ENCODE measurements around the gene TMEM100. TPM values are rescaled to one million over a fixed set of nuclear protein-coding genes. Genes with fewer than 3 reads are reported as not detected.

Gene TMEM100
- 10 to 100 TPM in 1 of 4 donors, 1 to 10 TPM in 3; 2.5 to 12.9 (median 6.4) TPM for total RNA-seq

DNA sequence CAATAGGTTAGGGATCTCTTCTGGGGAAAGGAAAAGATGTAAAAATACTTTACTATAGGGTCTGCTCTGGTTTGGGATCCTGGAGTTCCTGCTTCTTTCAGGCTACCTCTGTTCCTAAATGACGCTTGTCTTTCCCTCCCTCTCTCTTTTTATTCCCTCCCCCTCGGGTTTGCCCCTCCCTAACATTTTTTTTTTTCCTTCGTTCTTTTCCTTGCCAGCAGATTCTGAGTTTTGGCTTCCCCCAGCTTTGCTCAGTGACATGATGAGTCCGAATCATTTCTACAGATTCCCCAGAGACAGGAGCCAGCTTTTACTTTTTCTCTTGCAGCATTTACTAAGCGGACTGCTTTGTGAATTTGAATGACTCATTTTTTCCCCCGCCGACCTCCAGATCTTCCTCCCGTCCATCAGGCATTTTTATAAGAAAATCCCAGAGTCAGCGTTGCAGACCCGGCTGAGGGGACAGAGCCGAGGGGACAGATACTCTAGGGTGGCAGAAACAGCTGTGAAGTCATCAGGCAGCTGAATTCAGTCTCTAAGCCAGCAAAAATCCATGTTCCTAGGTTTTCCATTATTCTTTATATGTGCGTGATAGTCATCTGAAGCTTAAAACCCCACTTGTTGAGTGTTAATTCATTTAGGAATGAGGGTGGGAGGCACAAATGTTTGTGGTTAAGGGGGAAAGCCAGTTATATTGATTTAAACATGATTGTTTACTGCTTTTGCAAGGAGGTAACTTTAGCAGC is at the start of gene TMEM100:
Gene TMEM100, minus strand, starts transcription at position 123 of the 746 bp plus-strand sequence. CDS start 1,794 bp downstream, outside the sequence.
- no peak for DNase-seq
- no peaks in the 10 kb centered on the region for H3K36me3 ChIP-seq
- no peaks in the 10 kb centered on the region for H3K9me3 ChIP-seq
- WGBS, 2 donors: 41 to 49% methylated on average over 12 of the region's 12 CpGs
- peaks cover 0 to 18% of the 10 kb centered on the region in 2 donors for H3K4me1 ChIP-seq
- intact Hi-C loops (cut with DNase I): loop anchor here (10.0 kb wide), 1 partner anchor 52 kb away; no protein-coding TSS in a partner anchor
- peak within 1 kb of the TSS; percentile 27 to 58 (median 40) for H3K27ac ChIP-seq
- H3K4me3 ChIP-seq (replicated peaks in 1 of 3): no peak within 1 kb of the TSS
- TF ChIP-seq, protein P1, sequence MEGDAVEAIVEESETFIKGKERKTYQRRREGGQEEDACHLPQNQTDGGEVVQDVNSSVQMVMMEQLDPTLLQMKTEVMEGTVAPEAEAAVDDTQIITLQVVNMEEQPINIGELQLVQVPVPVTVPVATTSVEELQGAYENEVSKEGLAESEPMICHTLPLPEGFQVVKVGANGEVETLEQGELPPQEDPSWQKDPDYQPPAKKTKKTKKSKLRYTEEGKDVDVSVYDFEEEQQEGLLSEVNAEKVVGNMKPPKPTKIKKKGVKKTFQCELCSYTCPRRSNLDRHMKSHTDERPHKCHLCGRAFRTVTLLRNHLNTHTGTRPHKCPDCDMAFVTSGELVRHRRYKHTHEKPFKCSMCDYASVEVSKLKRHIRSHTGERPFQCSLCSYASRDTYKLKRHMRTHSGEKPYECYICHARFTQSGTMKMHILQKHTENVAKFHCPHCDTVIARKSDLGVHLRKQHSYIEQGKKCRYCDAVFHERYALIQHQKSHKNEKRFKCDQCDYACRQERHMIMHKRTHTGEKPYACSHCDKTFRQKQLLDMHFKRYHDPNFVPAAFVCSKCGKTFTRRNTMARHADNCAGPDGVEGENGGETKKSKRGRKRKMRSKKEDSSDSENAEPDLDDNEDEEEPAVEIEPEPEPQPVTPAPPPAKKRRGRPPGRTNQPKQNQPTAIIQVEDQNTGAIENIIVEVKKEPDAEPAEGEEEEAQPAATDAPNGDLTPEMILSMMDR (IDR thresholded peaks at IDR 0.05): no peak
- peak in 1 of 2 donors; percentile 7 for TF ChIP-seq POLR2A (IDR thresholded peaks at IDR 0.05)
- H3K27me3 ChIP-seq: no peaks in the 10 kb centered on the region

DNA sequence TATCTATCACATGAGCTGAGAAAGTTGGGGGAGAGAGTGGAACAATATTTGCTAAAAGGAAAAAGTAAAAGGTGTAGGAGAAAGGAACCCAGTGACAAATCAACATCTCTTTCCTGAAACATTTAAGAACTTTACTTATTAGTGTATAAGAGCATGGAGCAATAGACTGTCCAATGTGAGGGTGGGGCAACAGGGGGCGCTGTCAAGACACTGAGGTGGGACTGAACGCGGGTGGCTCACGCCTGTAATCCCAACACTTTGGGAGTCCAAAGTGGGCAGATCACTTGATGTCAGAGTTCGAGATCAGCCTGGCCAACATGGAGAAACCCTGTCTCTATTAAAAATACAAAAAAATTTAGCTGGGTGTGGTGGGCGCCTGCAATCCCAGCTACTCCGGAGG is 49.4 kb upstream of the TMEM100 start:
- WGBS, 2 donors: 96 to 97% methylated on average over 7 of the region's 7 CpGs
- intact Hi-C loops (cut with DNase I): loop anchor here (10.0 kb wide), 1 partner anchor 47 kb away; the partner anchor contains the start of gene TMEM100
- H3K9me3 ChIP-seq: no peaks in the 10 kb centered on the region
- H3K36me3 ChIP-seq: peaks cover 17% of the 10 kb centered on the region in 2 donors
- peaks cover 4 to 29% of the 10 kb centered on the region in 2 donors for H3K4me1 ChIP-seq
- no peaks in the 10 kb centered on the region for H3K27me3 ChIP-seq
- H3K4me3 ChIP-seq (replicated peaks in 1 of 3): no peak overlapping the region
- TF ChIP-seq, protein P1 (IDR thresholded peaks at IDR 0.05): no peak
- no peak for TF ChIP-seq POLR2A (IDR thresholded peaks at IDR 0.05)
- H3K27ac ChIP-seq: no peak overlapping the region
- DNase-seq: no peak

DNA sequence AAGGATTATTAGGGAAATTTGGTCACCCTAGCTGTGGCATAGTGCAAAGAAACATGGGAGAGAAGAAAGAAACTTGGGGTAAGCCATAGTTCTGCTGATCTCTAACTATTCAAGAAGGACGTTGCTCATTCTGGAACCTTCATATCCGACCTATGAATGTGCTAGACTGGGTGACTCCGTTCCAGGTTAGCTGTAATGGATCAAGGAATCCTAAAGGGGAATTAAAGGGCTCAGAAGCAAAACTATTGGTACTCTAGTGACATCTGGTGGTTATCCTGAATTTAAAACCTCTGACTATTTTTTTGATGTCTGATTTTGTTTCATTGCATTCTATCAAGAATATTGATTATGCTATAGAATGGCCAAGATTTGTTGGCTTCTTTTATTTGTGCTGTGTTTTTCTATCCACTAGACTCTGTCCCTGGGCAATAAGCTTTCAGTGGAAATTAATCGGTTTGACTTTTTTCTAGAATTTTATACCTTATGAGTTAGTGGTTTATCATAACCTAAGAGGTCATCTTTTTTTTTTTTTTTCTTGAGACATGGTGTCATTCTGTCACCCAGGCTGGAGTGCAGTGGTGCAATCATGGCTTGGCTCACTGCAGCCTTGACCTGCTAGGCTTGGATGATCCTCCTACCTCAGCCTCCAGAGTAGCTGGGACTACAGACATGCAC is 47.7 kb upstream of the TMEM100 start:
- H3K4me1 ChIP-seq: peaks cover 4 to 29% of the 10 kb centered on the region in 2 donors
- TF ChIP-seq, protein P1 (IDR thresholded peaks at IDR 0.05): peak; percentile 43 to 86 (median 62)
- TF ChIP-seq POLR2A (IDR thresholded peaks at IDR 0.05): no peak
- DNase-seq: no peak
- H3K36me3 ChIP-seq: peaks cover 8 to 11% of the 10 kb centered on the region in 2 donors
- intact Hi-C loops (cut with DNase I): loop anchor here (2.0 to 10.0 kb wide), 2 partner anchors 46 to 244 kb away; partner anchors contain the start of gene TMEM100
- no peak overlapping the region for H3K4me3 ChIP-seq (replicated peaks in 1 of 3)
- WGBS, 2 donors: 38 to 40% methylated on average over 4 of the region's 4 CpGs
- no peaks in the 10 kb centered on the region for H3K9me3 ChIP-seq
- H3K27ac ChIP-seq: no peak overlapping the region
- no peaks in the 10 kb centered on the region for H3K27me3 ChIP-seq

GRCh38 chr17:55769625-55770000 is 46.9 kb upstream of the TMEM100 start:
- no peaks in the 10 kb centered on the region for H3K27me3 ChIP-seq
- intact Hi-C loops (cut with DNase I): no loop called here
- H3K9me3 ChIP-seq: no peaks in the 10 kb centered on the region
- H3K4me3 ChIP-seq (replicated peaks in 1 of 3): no peak overlapping the region
- H3K27ac ChIP-seq: peak overlapping the region in 1 of 3 donors; percentile 38
- peaks cover 8 to 11% of the 10 kb centered on the region in 2 donors for H3K36me3 ChIP-seq
- peaks cover 4 to 23% of the 10 kb centered on the region in 2 donors for H3K4me1 ChIP-seq
- no peak for DNase-seq
- TF ChIP-seq, protein P1 (IDR thresholded peaks at IDR 0.05): no peak
- no peak for TF ChIP-seq POLR2A (IDR thresholded peaks at IDR 0.05)
- 68 to 73% methylated on average over 6 of the region's 6 CpGs for WGBS, 2 donors
